Ovary (tissue), 9 donors: ENCODE measurements around the gene ATP9A. TPM values are rescaled to one million over a fixed set of nuclear protein-coding genes. Genes with fewer than 3 reads are reported as not detected.

Source experiments
- DNase-seq, 5 donors: peaks; one replicate each; pipeline ENCODE4 v3.0.0-alpha.2; 2019 to 2020
- H3K27ac ChIP-seq, 2 donors: fragments of 200-600 bp; one replicate each; pipeline versions ENCODE4 v1.5.1 to v1.8.0; 2019 to 2022
- H3K27me3 ChIP-seq: fragments of 200-600 bp; one replicate; pipeline ENCODE4 v1.8.0; 2022
- H3K36me3 ChIP-seq: fragments of 200-600 bp; sonication (generic); one replicate; pipeline ENCODE4 v1.5.1; 2019
- H3K4me1 ChIP-seq: one replicate; pipeline ENCODE4 v1.8.1; 2013; ENCODE audit warnings: mild to moderate bottlenecking, moderate library complexity; ENCODE audit not compliant: insufficient read depth
- H3K4me3 ChIP-seq: fragments of 200-600 bp; sonication (generic); one replicate; pipeline ENCODE4 v1.5.1; 2017
- H3K9me3 ChIP-seq, 2 donors: fragments of 200-600 bp in 1 of 2; sonication (generic) in 1 of 2; one replicate each; pipeline versions ENCODE4 v1.5.1 to v1.8.1; 2013 to 2019; ENCODE audit warnings: mild to moderate bottlenecking in 1 of 2, moderate library complexity in 1 of 2
- EP300 ChIP-seq: sonication (generic); formaldehyde crosslinking; IDR thresholded peaks from one replicate; pipeline ENCODE4 v1.6.1; 2017; ENCODE audit warnings: antibody characterized with exemption
- POLR2A ChIP-seq: fragments of 450-650 bp; IDR thresholded peaks from one replicate; pipeline ENCODE4 v1.6.1; 2017; ENCODE audit warnings: antibody characterized with exemption, mild to moderate bottlenecking, moderate library complexity
- WGBS, 3 donors: extraction: QIAGEN DNeasy Blood & Tissue Kit in 1 of 3; methylation state at CpG; one replicate each; pipeline versions ENCODE4 v1.1.5 to v1.1.7; 2013 to 2017; 5-methylcytosine and 5-hydroxymethylcytosine counted together
- intact Hi-C, 4 donors: fragments of 100-400 bp; cut with DNase I; formaldehyde crosslinking; loops; one replicate each; pipeline versions ENCODE4 v1.11.0 to v1.15.1; 2022 to 2023
- polyA plus RNA-seq, 2 donors: library from polyadenylated mRNA; stranded (reverse); fragments of 200-250 nt in 1 of 2; fragments of 350-450 nt in 1 of 2; fragmentation: Illumina TruSeq in 1 of 2; extraction: RNeasy Lipid Tissue Mini Kit (QIAGEN cat#74804) in 1 of 2; gene quantifications; one replicate each; pipeline ENCODE4 v1.2.3, GENCODE V29; 2013 to 2014
- total RNA-seq, 7 donors: library from RNA; depleted of rRNA in 2 of 7; stranded (reverse); fragments of >200 nt in 2 of 7; fragmentation: NEBNext Ultra II Directional in 3 of 7; extraction: Animal tissue kit (Norgen Biotek cat#: 25700) in 3 of 7; gene quantifications; one replicate each; pipeline versions ENCODE4 v1.1.0 to v1.2.4, GENCODE V29; 2016 to 2023
- TF ChIP-seq, protein P1 (sequence below), 3 donors: fragments of 450-650 bp in 2 of 3; fragments of 200-600 bp in 1 of 3; IDR thresholded peaks; one replicate each; pipeline versions ENCODE4 v1.5.1 to v1.8.0; 2016 to 2022; ENCODE audit warnings: antibody characterized with exemption in 3 of 3, mild to moderate bottlenecking in 1 of 3
- donor health status: DM: no; HTN: no; CAD: no; lungs with moderate emphysema.
- donor health status: DM: no; HTN: no; CAD: no.
- donor health status: Bipolar disorder and iron deficiency.
- donor health status: DM: yes; HTN: yes; CAD: no.
- donor health status: DM: no; HTN: no; CAD: no.
- donor health status: DM: yes; HTN: yes; CAD: no.

ATP9A gene
- total and polyA plus RNA-seq, 9 donors = 12.9 to 44.6 (median 29.2) TPM

DNA sequence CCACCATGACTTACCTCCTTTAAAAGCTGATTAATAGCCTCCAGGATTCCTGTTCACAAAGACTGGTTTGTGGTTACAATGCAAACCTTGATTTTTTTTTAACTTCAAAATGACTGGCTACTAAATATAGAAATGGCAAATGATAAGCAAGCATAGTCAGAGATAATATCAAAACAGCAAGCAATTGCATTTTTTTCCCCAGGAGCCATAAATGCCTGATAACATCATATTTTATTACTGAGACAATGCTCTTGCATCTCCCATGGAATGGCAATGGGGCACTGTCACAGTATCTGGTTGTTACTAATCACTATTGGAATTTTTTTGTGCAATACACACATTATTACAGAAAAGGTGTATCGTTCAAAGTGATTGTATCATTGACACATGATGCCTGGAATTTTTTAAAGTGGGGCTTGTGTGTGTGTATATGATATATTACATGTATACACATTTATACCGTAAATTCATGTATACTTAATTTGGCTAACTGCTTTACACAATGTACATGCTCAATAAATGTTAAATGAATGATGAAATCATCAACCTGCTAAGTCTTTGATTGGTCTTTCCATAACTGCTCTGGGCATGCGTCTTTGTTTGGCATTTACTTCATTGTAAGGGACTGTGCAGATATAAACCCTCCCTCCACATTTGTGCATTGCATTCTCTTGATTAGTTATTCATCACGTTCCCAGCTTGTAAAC lies 35.1 kb upstream of the ATP9A start:
- TF ChIP-seq POLR2A (no peak), EP300 (no peak)
- TF ChIP-seq, protein P1, sequence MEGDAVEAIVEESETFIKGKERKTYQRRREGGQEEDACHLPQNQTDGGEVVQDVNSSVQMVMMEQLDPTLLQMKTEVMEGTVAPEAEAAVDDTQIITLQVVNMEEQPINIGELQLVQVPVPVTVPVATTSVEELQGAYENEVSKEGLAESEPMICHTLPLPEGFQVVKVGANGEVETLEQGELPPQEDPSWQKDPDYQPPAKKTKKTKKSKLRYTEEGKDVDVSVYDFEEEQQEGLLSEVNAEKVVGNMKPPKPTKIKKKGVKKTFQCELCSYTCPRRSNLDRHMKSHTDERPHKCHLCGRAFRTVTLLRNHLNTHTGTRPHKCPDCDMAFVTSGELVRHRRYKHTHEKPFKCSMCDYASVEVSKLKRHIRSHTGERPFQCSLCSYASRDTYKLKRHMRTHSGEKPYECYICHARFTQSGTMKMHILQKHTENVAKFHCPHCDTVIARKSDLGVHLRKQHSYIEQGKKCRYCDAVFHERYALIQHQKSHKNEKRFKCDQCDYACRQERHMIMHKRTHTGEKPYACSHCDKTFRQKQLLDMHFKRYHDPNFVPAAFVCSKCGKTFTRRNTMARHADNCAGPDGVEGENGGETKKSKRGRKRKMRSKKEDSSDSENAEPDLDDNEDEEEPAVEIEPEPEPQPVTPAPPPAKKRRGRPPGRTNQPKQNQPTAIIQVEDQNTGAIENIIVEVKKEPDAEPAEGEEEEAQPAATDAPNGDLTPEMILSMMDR (IDR thresholded peaks at IDR 0.05) = no peak
- no peaks in the 10 kb centered on the region for H3K36me3 ChIP-seq
- no peak overlapping the region for H3K27ac ChIP-seq
- no peak for DNase-seq
- peaks cover 5% of the 10 kb centered on the region for H3K4me1 ChIP-seq
- 59 to 68% (median 63%) methylated on average over 4 of the region's 4 CpGs for WGBS, 3 donors
- no peaks in the 10 kb centered on the region for H3K27me3 ChIP-seq
- no peaks in the 10 kb centered on the region for H3K9me3 ChIP-seq
- H3K4me3 ChIP-seq = no peak overlapping the region
- intact Hi-C loops = loop anchor here in 1 of 4 donors (10.0 kb wide), 1 partner anchor 282 kb away; no protein-coding TSS in a partner anchor

DNA sequence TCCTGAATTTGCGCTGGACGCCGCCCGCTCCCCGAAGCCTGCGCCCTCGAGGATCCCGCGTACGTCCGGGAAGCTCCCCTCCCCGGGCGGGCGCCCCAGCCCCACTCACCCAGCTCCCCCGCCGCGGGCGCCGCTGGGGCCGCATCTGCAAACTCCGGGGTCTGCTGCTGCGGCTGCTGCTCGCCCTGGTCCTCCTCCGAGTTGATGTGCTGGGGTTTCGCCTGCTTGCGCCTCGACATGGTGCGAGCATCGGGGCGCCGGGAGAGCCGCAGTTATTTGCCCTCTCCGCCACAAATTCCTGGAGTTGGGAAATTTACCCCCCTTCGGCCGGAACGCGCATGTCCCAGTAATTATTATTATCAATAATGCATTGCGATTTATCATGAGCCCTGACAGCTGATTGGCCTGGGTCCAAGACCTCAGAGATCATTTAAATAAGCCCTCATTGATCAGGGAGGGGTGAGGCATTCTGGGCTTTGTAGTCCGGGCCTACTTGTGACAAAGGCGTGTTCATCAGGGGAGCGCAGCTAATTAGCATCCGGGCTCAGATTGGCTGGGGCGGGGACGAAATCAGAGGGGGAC lies 34.1 kb upstream of the ATP9A start, which contains the start of gene SALL4:
SALL4 (minus strand) TSS at position 352 of the 582 bp plus-strand sequence; CDS start at position 239, 113 bp downstream.
- Histone ChIP-seq H3K4me3 (no peak within 1 kb of the TSS), H3K27ac (no peak within 1 kb of the TSS), H3K36me3 (no peaks in the 10 kb centered on the region), H3K27me3 (no peaks in the 10 kb centered on the region), H3K9me3 (no peaks in the 10 kb centered on the region), H3K4me1 (peaks cover 5% of the 10 kb centered on the region)
- 13 to 26% (median 17%) methylated on average over 42 to 44 of the region's 44 CpGs for WGBS, 3 donors
- no peak for DNase-seq
- TF ChIP-seq EP300 (no peak), POLR2A (no peak)
- TF ChIP-seq, protein P1 (IDR thresholded peaks at IDR 0.05) = no peak
- intact Hi-C loops = loop anchor here in 1 of 4 donors (10.0 kb wide), 1 partner anchor 283 kb away; no protein-coding TSS in a partner anchor

DNA sequence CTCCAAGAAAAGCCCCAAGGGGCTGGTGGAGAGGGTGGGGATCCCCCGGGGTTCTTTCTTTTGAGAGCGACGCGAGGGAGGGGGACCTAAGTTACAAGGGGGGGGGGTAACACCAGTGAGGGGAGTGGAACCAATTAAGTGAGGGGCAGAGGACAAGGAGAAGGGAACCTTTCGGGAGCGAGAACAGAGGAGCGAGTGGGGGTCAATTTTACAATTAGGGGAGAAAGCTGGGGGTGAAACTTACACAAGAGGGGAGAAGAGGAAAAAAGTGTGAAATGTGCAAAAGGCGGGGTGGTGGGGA lies 33.6 kb upstream of the ATP9A start:
- 5 to 7% (median 7%) methylated on average over 8 of the region's 8 CpGs for WGBS, 3 donors
- intact Hi-C loops = loop anchor here in 1 of 4 donors (10.0 kb wide), 1 partner anchor 283 kb away; no protein-coding TSS in a partner anchor
- TF ChIP-seq, protein P1 (IDR thresholded peaks at IDR 0.05) = no peak
- TF ChIP-seq POLR2A (no peak), EP300 (no peak)
- DNase-seq = no peak
- H3K36me3 ChIP-seq = no peaks in the 10 kb centered on the region
- H3K4me3 ChIP-seq = no peak overlapping the region
- peaks cover 5% of the 10 kb centered on the region for H3K4me1 ChIP-seq
- no peak overlapping the region for H3K27ac ChIP-seq
- no peaks in the 10 kb centered on the region for H3K27me3 ChIP-seq
- H3K9me3 ChIP-seq = no peaks in the 10 kb centered on the region

DNA sequence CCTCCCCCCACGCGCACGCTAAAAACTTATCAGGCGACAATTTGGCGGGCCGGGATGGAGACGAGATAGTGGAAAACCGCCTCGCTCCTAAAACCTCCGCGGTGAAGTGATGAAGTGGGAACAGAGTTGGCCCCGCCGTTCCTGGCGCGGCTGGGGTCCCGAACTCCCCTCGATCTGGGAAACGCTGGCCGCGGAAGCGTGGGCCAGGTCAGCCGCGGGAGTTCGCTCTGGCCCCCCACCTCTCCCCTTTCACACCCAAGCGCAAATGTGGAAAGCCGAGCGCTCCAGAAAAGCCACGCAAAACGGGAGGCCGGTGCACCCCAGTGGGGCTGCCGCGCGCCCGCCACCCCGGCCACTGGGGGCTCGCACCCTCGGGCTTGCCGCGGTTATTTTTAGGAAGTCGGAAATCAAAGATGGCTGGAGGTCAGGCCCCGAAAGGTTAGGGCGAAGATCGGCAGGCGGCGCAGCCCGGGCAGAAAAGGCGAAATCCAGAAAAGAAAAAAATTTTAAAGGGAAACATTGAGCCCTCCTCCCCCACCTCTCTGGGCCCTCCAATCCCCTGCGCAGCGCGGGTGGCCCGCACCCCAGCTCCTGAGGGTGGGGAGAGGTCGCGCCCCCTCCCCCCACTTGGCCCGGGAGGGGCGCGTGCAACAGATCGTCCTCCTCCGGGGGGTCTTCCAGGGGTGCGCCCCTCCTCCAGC lies 33.1 kb upstream of the ATP9A start:
- Histone ChIP-seq H3K4me3 (peak overlapping the region; percentile 1), H3K4me1 (peaks cover 5% of the 10 kb centered on the region), H3K36me3 (no peaks in the 10 kb centered on the region), H3K27ac (no peak overlapping the region), H3K27me3 (no peaks in the 10 kb centered on the region), H3K9me3 (no peaks in the 10 kb centered on the region)
- 0 to 1% (median 0%) methylated on average over 48 to 59 of the region's 59 CpGs for WGBS, 3 donors
- intact Hi-C loops = loop anchor here in 1 of 4 donors (10.0 kb wide), 1 partner anchor 284 kb away; no protein-coding TSS in a partner anchor
- TF ChIP-seq EP300 (no peak), POLR2A (no peak)
- TF ChIP-seq, protein P1 (IDR thresholded peaks at IDR 0.05) = no peak
- DNase-seq = no peak
